Body of pancreas (tissue), 4 donors: ENCODE measurements around the gene MGMT. TPM values are rescaled to one million over a fixed set of nuclear protein-coding genes. Genes with fewer than 3 reads are reported as not detected.

ENCODE experiments used
- ATAC-seq: fragments of 150-250 bp; one replicate; pipeline ENCODE4 v1.9.1; 2016
- DNase-seq, 4 donors: peaks; one replicate each; pipeline ENCODE4 v3.0.0-alpha.2; 2019
- H3K27ac ChIP-seq, 4 donors: fragments of 200-600 bp; sonication (generic); 1 replicate in 3 of 4; 2 replicates in 1 of 4; pipeline versions ENCODE4 v1.5.1 to v1.6.1; 2016 to 2019; ENCODE audit warnings: mild to moderate bottlenecking in 1 of 4, mixed read lengths in 1 of 4, moderate library complexity in 1 of 4
- H3K27me3 ChIP-seq, 2 donors: fragments of 200-600 bp; sonication (generic); one replicate each; pipeline ENCODE4 v1.6.0; 2016; ENCODE audit warnings: mild to moderate bottlenecking in 1 of 2
- H3K36me3 ChIP-seq, 2 donors: fragments of 200-600 bp; sonication (generic); replicated peaks in 1 of 2; 2 replicates each; pipeline ENCODE4 v1.5.1; 2016; ENCODE audit warnings: low read depth in 2 of 2; ENCODE audit not compliant: insufficient read depth in 1 of 2
- H3K4me1 ChIP-seq: fragments of 200-600 bp; sonication (generic); one replicate; pipeline ENCODE4 v1.6.0; 2016
- H3K4me3 ChIP-seq, 2 donors: fragments of 200-600 bp; sonication (generic); 1 replicate in 1 of 2; 2 replicates in 1 of 2; pipeline ENCODE4 v1.5.1; 2016 to 2019
- H3K9me3 ChIP-seq, 3 donors: fragments of 200-600 bp; sonication (generic); 1 replicate in 2 of 3; 2 replicates in 1 of 3; pipeline ENCODE4 v1.5.1; 2016
- CTCF ChIP-seq, 7 experiments: fragments of 450-650 bp in 4 of 7; fragments of 200-600 bp in 3 of 7; sonication (generic) in 3 of 7; IDR thresholded peaks; one replicate each; pipeline ENCODE4 v1.5.1; 2016 to 2019; ENCODE audit warnings: antibody characterized with exemption in 7 of 7
- POLR2A ChIP-seq, 3 donors: fragments of 450-650 bp; IDR thresholded peaks; one replicate each; pipeline ENCODE4 v1.6.1; 2016; ENCODE audit warnings: antibody characterized with exemption in 3 of 3, mild to moderate bottlenecking in 2 of 3
- WGBS, 2 donors: methylation state at CpG; one replicate each; pipeline ENCODE4 v1.1.5; 2017; 5-methylcytosine and 5-hydroxymethylcytosine counted together
- intact Hi-C: fragments of 100-400 bp; cut with DNase I; formaldehyde crosslinking; loops from one replicate; pipeline ENCODE4 v1.15.1; 2023
- total RNA-seq, 2 donors: library from RNA; depleted of rRNA; stranded (reverse); fragments of >200 nt; gene quantifications; one replicate each; pipeline ENCODE4 v1.1.0, GENCODE V29; 2016

MGMT gene
- total RNA-seq, 2 donors from 2014 or later = 13.7 to 25.4 TPM

- 34 to 46% methylated on average over 6 of the region's 6 CpGs for WGBS, 2 donors
- H3K27ac ChIP-seq = no peak overlapping the region
- intact Hi-C loops = no loop called here
- DNase-seq = no peak
- TF ChIP-seq CTCF (IDR thresholded peaks at IDR 0.05) (no peak), POLR2A (IDR thresholded peaks at IDR 0.05) (no peak)
- H3K36me3 ChIP-seq = no peaks in the 10 kb centered on the region
- no peak for ATAC-seq
- peaks cover 13% of the 10 kb centered on the region for H3K4me1 ChIP-seq
- no peaks in the 10 kb centered on the region for H3K27me3 ChIP-seq
- no peak overlapping the region for H3K4me3 ChIP-seq
- no peaks in the 10 kb centered on the region for H3K9me3 ChIP-seq
Measured at GRCh38 chr10:129602938-129603535, 136.0 kb downstream of the MGMT start.

- TF ChIP-seq CTCF (IDR thresholded peaks at IDR 0.05) = no peak
- no peak for TF ChIP-seq POLR2A (IDR thresholded peaks at IDR 0.05)
- Histone ChIP-seq H3K27me3 (no peaks in the 10 kb centered on the region), H3K4me1 (peaks cover 13% of the 10 kb centered on the region), H3K36me3 (no peaks in the 10 kb centered on the region), H3K9me3 (no peaks in the 10 kb centered on the region), H3K27ac (no peak overlapping the region), H3K4me3 (no peak overlapping the region)
- intact Hi-C loops = no loop called here
- 59 to 74% methylated on average over 8 to 10 of the region's 10 CpGs for WGBS, 2 donors
- ATAC-seq (no peak), DNase-seq (no peak)
Measured at GRCh38 chr10:129604333-129605032, 137.4 kb downstream of the MGMT start.

- ATAC-seq = no peak
- TF ChIP-seq CTCF (IDR thresholded peaks at IDR 0.05) (no peak), POLR2A (IDR thresholded peaks at IDR 0.05) (no peak)
- H3K27me3 ChIP-seq = no peaks in the 10 kb centered on the region
- no peaks in the 10 kb centered on the region for H3K36me3 ChIP-seq
- H3K4me1 ChIP-seq = peaks cover 13% of the 10 kb centered on the region
- DNase-seq = no peak
- no peaks in the 10 kb centered on the region for H3K9me3 ChIP-seq
- no peak overlapping the region for H3K27ac ChIP-seq
- intact Hi-C loops = no loop called here
- no peak overlapping the region for H3K4me3 ChIP-seq
- 88 to 92% methylated on average over 11 of the region's 11 CpGs for WGBS, 2 donors
Measured at GRCh38 chr10:129605266-129605985, 138.4 kb downstream of the MGMT start.

- Histone ChIP-seq H3K36me3 (no peaks in the 10 kb centered on the region), H3K4me1 (peaks cover 13% of the 10 kb centered on the region), H3K9me3 (no peaks in the 10 kb centered on the region), H3K27me3 (no peaks in the 10 kb centered on the region), H3K4me3 (no peak overlapping the region), H3K27ac (no peak overlapping the region)
- TF ChIP-seq CTCF (IDR thresholded peaks at IDR 0.05) = no peak
- no peak for TF ChIP-seq POLR2A (IDR thresholded peaks at IDR 0.05)
- peak; percentile 42 for ATAC-seq
- intact Hi-C loops = no loop called here
- peak in 1 of 4 donors; percentile 7 for DNase-seq
- WGBS, 2 donors = 76 to 91% methylated on average over 19 of the region's 19 CpGs
Measured at GRCh38 chr10:129605986-129606518, 139.0 kb downstream of the MGMT start.
